HepG2 (cell line): ENCODE data around the gene C16orf86. TPM values are rescaled to one million over a fixed set of nuclear protein-coding genes. Genes with fewer than 3 reads are reported as not detected.

Source experiments
- ATF5 ChIP-seq: sonication (generic); formaldehyde crosslinking; IDR thresholded peaks from 2 replicates; pipeline ENCODE4 v1.4.0; 2020; ENCODE audit warnings: mild to moderate bottlenecking, low read depth, missing genetic modification reagents
- GPN1 ChIP-seq: sonication (generic); formaldehyde crosslinking; IDR thresholded peaks from 2 replicates; pipeline ENCODE4 v1.5.1; 2020; ENCODE audit warnings: missing genetic modification reagents, borderline replicate concordance
- HMG20B ChIP-seq: conservative IDR thresholded peaks from 2 replicates; pipeline ENCODE4 v1.6.1; 2016; ENCODE audit warnings: missing genetic modification reagents, missing compliant biosample characterization
- KMT2B ChIP-seq: IDR thresholded peaks from 2 replicates; pipeline ENCODE4 v1.6.1; 2016; ENCODE audit warnings: missing genetic modification reagents, missing compliant biosample characterization
- MBNL3 ChIP-seq: fragments of 250-450 bp; sonication (Bioruptor Pico); conservative IDR thresholded peaks from 2 replicates; pipeline ENCODE4 v1.8.0; 2022; ENCODE audit warnings: mild to moderate bottlenecking, inconsistent platforms
- PRDM10 ChIP-seq: sonication (generic); formaldehyde crosslinking; IDR thresholded peaks from 2 replicates; pipeline ENCODE4 v1.4.0; 2020; ENCODE audit warnings: low read depth, missing genetic modification reagents
- RAD51 ChIP-seq: fragments of 450-650 bp; IDR thresholded peaks from 2 replicates; pipeline ENCODE4 v1.6.1; 2016; ENCODE audit warnings: borderline replicate concordance
- RBAK ChIP-seq: sonication (generic); formaldehyde crosslinking; IDR thresholded peaks from 2 replicates; pipeline ENCODE4 v1.5.1; 2020; ENCODE audit warnings: mild to moderate bottlenecking, missing genetic modification reagents
- SOX6 ChIP-seq, 2 experiments: fragments of 450-650 bp in 1 of 2; sonication (generic) in 1 of 2; formaldehyde crosslinking in 1 of 2; IDR thresholded peaks; 2 replicates each; pipeline versions ENCODE4 v1.4.0 to v1.6.1; 2017 to 2020; ENCODE audit warnings: antibody characterized with exemption in 1 of 2, mild to moderate bottlenecking in 1 of 2, missing genetic modification reagents in 1 of 2
- U2AF1 ChIP-seq: fragments of 200-400 bp; formaldehyde crosslinking; optimal IDR thresholded peaks from 2 replicates; pipeline ENCODE3; 2017; ENCODE audit warnings: mild to moderate bottlenecking, low read depth, low read length
- ZBTB39 ChIP-seq: sonication (generic); formaldehyde crosslinking; IDR thresholded peaks from 2 replicates; pipeline ENCODE4 v1.5.0; 2020; ENCODE audit warnings: missing genetic modification reagents
- ZBTB49 ChIP-seq: sonication (generic); formaldehyde crosslinking; IDR thresholded peaks from 2 replicates; pipeline ENCODE4 v1.4.0; 2020; ENCODE audit warnings: missing genetic modification reagents, borderline replicate concordance
- ZNF563 ChIP-seq: sonication (generic); formaldehyde crosslinking; IDR thresholded peaks from 2 replicates; pipeline ENCODE4 v1.8.0; 2022; ENCODE audit warnings: mild to moderate bottlenecking, moderate library complexity, missing genetic modification reagents
- ZNF564 ChIP-seq: sonication (generic); formaldehyde crosslinking; IDR thresholded peaks from 2 replicates; pipeline ENCODE4 v1.8.1; 2023; ENCODE audit warnings: mild to moderate bottlenecking, missing genetic modification reagents
- ZNF704 ChIP-seq: sonication (generic); formaldehyde crosslinking; IDR thresholded peaks from 2 replicates; pipeline ENCODE4 v1.8.1; 2023; ENCODE audit warnings: mild to moderate bottlenecking, inconsistent platforms, moderate library complexity, missing genetic modification reagents, borderline replicate concordance
- ZNF720 ChIP-seq: sonication (generic); formaldehyde crosslinking; IDR thresholded peaks from 2 replicates; pipeline ENCODE4 v1.4.0; 2020; ENCODE audit warnings: missing genetic modification reagents
- ZSCAN31 ChIP-seq: sonication (generic); formaldehyde crosslinking; IDR thresholded peaks from 2 replicates; pipeline ENCODE4 v1.5.0; 2020; ENCODE audit warnings: low read depth, mild to moderate bottlenecking, missing genetic modification reagents
- polyA plus RNA-seq, 8 experiments: library from polyadenylated mRNA; depleted of rRNA in 3 of 8; stranded (reverse) in 7 of 8; unstranded in 1 of 8; fragments of >200 nt; fragmentation: Illumina TruSeq in 4 of 8; extraction: Trizol in 4 of 8; gene quantifications; 2 replicates each; pipeline versions ENCODE4 v1.2.1 to v1.2.3, GENCODE V29; 2011 to 2016; ENCODE audit warnings: low read depth in 4 of 8, missing spikeins in 1 of 8, mixed read lengths in 1 of 8; ENCODE audit not compliant: insufficient read depth in 1 of 8
- total RNA-seq, 5 experiments: library from RNA; depleted of rRNA; stranded (reverse); fragments of >200 nt; fragmentation: Illumina TruSeq; extraction: Trizol; gene quantifications; 2 replicates each; pipeline ENCODE4 v1.2.3, GENCODE V29; 2016; ENCODE audit warnings: low read depth in 1 of 5

The C16orf86 gene
- total and polyA plus RNA-seq, 2 of the 13 experiments (the other 11 are each of a cell fraction or from before 2014, with no cell fraction given) = 1.5 to 3.1 TPM

GRCh38 chr16:67659675-67660563, 6.7 kb upstream of the C16orf86 start, which contains the start of gene ACD (continued):
- no peak for TF ChIP-seq SOX6 (IDR thresholded peaks at IDR 0.05)
- TF ChIP-seq SOX6 (CRISPR knock-in tag; IDR thresholded peaks at IDR 0.05) = peak; percentile 11; the same call in 1 of the 2 replicates
- TF ChIP-seq PRDM10 (CRISPR knock-in tag) = no peak
- TF ChIP-seq ZSCAN31 = peak; percentile 64; the same call in 1 of the 2 replicates
- TF ChIP-seq RBAK (CRISPR knock-in tag) = no peak
- peak; percentile 41; the same call in 1 of the 2 replicates for TF ChIP-seq GPN1
- TF ChIP-seq ATF5 (CRISPR knock-in tag) = 0 out of 2 replicates have a peak, but pooled peaks have one; percentile 60
- TF ChIP-seq KMT2B (CRISPR knock-in tag) = peak; percentile 74
- peak; percentile 86 for TF ChIP-seq ZNF563 (CRISPR knock-in tag)
- TF ChIP-seq ZNF704 (CRISPR knock-in tag) = peak; percentile 76; the same call in 1 of the 2 replicates
- no peak for TF ChIP-seq ZBTB49 (CRISPR knock-in tag)
- TF ChIP-seq ZNF564 (CRISPR knock-in tag) = no peak
- TF ChIP-seq RAD51 = no peak
- peak; percentile 91 for TF ChIP-seq ZBTB39 (CRISPR knock-in tag)
- TF ChIP-seq HMG20B = 0 out of 2 replicates have a peak, but pooled peaks have one; percentile 9
- peak; percentile 63 for TF ChIP-seq U2AF1
- TF ChIP-seq ZNF720 (CRISPR knock-in tag) = no peak; the same call in 1 of the 2 replicates
- TF ChIP-seq MBNL3 (CRISPR knock-in tag) = no peak
